Measurements from ENCODE around the gene EIF4G1.

DNA sequence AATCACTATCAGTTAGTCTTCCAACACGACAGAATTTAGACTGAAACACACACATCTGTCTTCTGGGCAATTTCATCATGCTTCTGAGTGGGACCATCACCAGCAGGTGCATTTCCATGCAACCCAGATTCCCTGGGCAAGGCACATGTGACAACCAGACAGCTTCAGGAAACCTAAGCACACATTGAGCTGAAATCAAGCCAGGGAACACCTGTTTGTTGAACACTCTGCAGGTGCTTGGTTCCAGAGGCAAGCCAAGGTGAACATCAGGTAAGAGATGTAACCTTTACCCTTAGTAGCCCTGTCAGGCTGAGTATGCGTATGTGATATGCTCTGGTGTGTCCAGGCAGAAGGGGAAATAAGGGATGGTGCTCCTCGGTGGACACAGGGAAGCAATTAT is 18.6 kb upstream of the EIF4G1 start:
- TF ChIP-seq CTCF (conservative IDR thresholded peaks at IDR 0.05; ENCODE audit: low read length) (no peak), EZH2phosphoT487 (IDR thresholded peaks at IDR 0.05; ENCODE audit: borderline replicate concordance) (no peak)
